ENCODE results near the gene LTBP1. TPM values are rescaled to one million over a fixed set of nuclear protein-coding genes. Genes with fewer than 3 reads are reported as not detected.

LTBP1 gene
- total RNA-seq, 1 donor from 2014 or later, result 327 TPM

DNA sequence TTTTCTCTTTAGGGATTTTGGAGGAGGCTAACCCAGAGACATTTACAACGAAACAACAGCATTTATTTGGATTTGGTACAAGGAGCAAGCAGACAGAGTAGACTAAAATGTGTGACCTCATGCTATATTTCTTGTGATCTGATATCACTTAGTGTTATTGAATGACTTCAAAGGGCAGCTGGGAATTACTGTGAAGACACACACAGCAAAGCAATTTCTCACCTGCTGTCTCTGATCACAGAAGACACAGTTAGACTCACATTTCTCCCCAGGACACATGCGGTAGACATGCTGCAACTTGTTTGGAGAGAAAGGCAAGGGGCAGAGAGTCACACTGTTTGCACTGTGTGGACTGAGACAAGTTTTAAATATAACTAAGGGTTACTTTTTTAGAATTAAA lies 67.5 kb downstream of the LTBP1 start:
- no peak for DNase-seq (ENCODE audit: low spot score)
- H3K27ac Mint-ChIP-seq (ENCODE audit: unreplicated experiment), result no peak overlapping the region
- TF ChIP-seq, protein P1, sequence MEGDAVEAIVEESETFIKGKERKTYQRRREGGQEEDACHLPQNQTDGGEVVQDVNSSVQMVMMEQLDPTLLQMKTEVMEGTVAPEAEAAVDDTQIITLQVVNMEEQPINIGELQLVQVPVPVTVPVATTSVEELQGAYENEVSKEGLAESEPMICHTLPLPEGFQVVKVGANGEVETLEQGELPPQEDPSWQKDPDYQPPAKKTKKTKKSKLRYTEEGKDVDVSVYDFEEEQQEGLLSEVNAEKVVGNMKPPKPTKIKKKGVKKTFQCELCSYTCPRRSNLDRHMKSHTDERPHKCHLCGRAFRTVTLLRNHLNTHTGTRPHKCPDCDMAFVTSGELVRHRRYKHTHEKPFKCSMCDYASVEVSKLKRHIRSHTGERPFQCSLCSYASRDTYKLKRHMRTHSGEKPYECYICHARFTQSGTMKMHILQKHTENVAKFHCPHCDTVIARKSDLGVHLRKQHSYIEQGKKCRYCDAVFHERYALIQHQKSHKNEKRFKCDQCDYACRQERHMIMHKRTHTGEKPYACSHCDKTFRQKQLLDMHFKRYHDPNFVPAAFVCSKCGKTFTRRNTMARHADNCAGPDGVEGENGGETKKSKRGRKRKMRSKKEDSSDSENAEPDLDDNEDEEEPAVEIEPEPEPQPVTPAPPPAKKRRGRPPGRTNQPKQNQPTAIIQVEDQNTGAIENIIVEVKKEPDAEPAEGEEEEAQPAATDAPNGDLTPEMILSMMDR (IDR thresholded peaks at IDR 0.05; ENCODE audit: unreplicated experiment), result no peak
- no peaks in the 10 kb centered on the region for H3K27me3 Mint-ChIP-seq (ENCODE audit: unreplicated experiment)
- H3K36me3 Mint-ChIP-seq (ENCODE audit: low read depth, unreplicated experiment), result peaks cover 18% of the 10 kb centered on the region
- no peaks in the 10 kb centered on the region for H3K9me3 Mint-ChIP-seq (ENCODE audit: unreplicated experiment)
- no peak overlapping the region for H3K4me3 Mint-ChIP-seq (ENCODE audit: unreplicated experiment)
- H3K4me1 Mint-ChIP-seq (ENCODE audit: unreplicated experiment), result peaks cover 7% of the 10 kb centered on the region

DNA sequence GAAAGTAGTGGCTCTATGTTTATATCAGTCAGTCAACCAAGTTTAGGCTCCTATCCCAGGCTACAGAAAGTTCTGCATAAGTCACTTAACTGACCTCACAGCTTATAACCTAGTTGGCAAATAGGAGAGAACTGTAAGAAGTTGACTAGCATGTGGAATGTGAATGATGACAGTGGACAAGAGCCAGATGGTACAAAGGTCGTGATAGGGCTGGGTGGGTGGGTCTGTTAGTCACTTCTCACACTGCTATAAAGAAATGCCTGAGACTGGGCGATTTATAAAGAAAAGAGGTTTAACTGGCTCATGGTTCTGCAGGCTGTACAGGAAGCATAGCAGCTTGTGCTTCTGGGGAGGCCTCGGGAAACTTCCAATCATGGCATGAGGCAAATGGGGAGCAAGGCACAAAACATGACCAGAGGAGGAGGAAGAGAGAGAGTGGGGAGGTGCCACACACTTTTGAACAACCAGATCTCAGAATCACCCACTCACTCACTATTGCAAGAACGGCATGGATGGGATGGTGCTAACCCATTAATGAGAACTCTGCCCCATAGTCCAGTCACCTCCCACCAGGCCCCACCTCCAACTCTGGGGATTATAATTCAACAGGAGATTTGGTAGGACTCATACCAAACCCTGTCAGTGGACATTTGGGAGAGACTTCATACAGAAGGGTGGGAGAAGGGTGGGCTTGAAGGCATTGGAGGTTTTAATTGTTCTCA lies 68.8 kb downstream of the LTBP1 start:
- peaks cover 14% of the 10 kb centered on the region for H3K36me3 Mint-ChIP-seq (ENCODE audit: low read depth, unreplicated experiment)
- no peak for DNase-seq (ENCODE audit: low spot score)
- peaks cover 4% of the 10 kb centered on the region for H3K4me1 Mint-ChIP-seq (ENCODE audit: unreplicated experiment)
- H3K27me3 Mint-ChIP-seq (ENCODE audit: unreplicated experiment), result no peaks in the 10 kb centered on the region
- TF ChIP-seq, protein P1 (IDR thresholded peaks at IDR 0.05; ENCODE audit: unreplicated experiment), result no peak
- H3K27ac Mint-ChIP-seq (ENCODE audit: unreplicated experiment), result no peak overlapping the region
- no peaks in the 10 kb centered on the region for H3K9me3 Mint-ChIP-seq (ENCODE audit: unreplicated experiment)
- no peak overlapping the region for H3K4me3 Mint-ChIP-seq (ENCODE audit: unreplicated experiment)

DNA sequence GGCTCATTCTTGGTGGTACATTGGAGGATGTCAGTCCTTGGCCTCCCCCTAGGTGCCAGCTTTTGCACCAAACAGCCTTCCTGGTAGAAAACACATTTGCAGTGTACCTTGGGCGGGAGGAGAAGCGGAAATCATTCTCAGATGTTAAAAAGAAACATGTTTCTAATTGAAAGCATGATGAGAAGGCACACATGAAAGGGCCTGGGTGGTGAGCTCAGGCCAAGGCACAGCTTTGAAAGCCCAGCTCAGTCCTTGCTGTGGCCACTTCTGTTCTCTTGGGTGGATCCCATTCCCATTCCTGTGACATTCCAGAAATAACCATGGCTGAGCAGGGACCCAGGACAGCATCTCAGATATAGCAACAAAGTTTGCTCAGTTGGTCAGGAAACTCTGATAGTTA lies 71.5 kb downstream of the LTBP1 start:
- no peak for DNase-seq (ENCODE audit: low spot score)
- Mint-ChIP-seq H3K27me3 (ENCODE audit: unreplicated experiment) (no peaks in the 10 kb centered on the region), H3K9me3 (ENCODE audit: unreplicated experiment) (no peaks in the 10 kb centered on the region), H3K4me1 (ENCODE audit: unreplicated experiment) (peaks cover 4% of the 10 kb centered on the region), H3K27ac (ENCODE audit: unreplicated experiment) (no peak overlapping the region), H3K36me3 (ENCODE audit: low read depth, unreplicated experiment) (peaks cover 27% of the 10 kb centered on the region), H3K4me3 (ENCODE audit: unreplicated experiment) (no peak overlapping the region)
- TF ChIP-seq, protein P1 (IDR thresholded peaks at IDR 0.05; ENCODE audit: unreplicated experiment), result no peak

DNA sequence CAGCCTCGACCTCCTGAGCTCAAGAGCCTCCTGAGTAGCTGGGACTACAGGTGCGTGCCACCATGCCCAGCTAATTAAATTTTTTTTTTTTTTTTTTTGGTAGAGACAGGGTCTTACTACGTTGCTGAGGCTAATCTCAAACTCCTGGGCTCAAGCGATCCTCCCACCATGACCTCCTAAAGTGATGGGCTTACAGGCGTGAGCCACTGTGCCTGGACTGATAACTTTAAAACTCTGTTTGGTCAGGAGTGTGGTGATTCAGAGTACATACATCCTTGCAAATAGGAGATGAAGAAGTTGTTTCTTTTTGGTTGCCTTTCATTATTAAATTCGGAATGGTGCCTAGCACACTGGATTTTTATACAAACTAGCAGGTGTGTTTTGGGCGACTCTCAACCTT lies 73.0 kb downstream of the LTBP1 start:
- H3K4me1 Mint-ChIP-seq (ENCODE audit: unreplicated experiment), result no peaks in the 10 kb centered on the region
- no peaks in the 10 kb centered on the region for H3K27me3 Mint-ChIP-seq (ENCODE audit: unreplicated experiment)
- no peak overlapping the region for H3K27ac Mint-ChIP-seq (ENCODE audit: unreplicated experiment)
- DNase-seq (ENCODE audit: low spot score), result no peak
- TF ChIP-seq, protein P1 (IDR thresholded peaks at IDR 0.05; ENCODE audit: unreplicated experiment), result no peak
- H3K36me3 Mint-ChIP-seq (ENCODE audit: low read depth, unreplicated experiment), result peaks cover 33% of the 10 kb centered on the region
- H3K4me3 Mint-ChIP-seq (ENCODE audit: unreplicated experiment), result no peak overlapping the region
- no peaks in the 10 kb centered on the region for H3K9me3 Mint-ChIP-seq (ENCODE audit: unreplicated experiment)

DNA sequence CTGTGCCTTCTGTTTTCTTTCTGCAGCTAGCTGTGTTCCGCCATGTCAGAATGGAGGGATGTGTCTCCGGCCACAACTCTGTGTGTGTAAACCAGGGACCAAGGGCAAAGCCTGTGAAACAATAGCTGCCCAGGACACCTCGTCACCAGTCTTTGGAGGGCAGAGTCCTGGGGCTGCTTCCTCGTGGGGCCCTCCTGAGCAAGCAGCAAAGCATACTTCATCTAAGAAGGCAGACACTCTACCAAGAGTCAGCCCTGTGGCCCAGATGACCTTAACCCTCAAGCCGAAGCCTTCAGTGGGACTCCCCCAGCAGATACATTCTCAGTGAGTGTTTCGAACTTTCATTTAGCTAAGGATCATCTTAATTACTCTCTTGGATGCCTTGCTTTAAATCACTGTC lies 74.1 kb downstream of the LTBP1 start:
- H3K9me3 Mint-ChIP-seq (ENCODE audit: unreplicated experiment), result no peaks in the 10 kb centered on the region
- H3K36me3 Mint-ChIP-seq (ENCODE audit: low read depth, unreplicated experiment), result peaks cover 35% of the 10 kb centered on the region
- no peak for DNase-seq (ENCODE audit: low spot score)
- H3K27ac Mint-ChIP-seq (ENCODE audit: unreplicated experiment), result no peak overlapping the region
- TF ChIP-seq, protein P1 (IDR thresholded peaks at IDR 0.05; ENCODE audit: unreplicated experiment), result no peak
- no peaks in the 10 kb centered on the region for H3K27me3 Mint-ChIP-seq (ENCODE audit: unreplicated experiment)
- H3K4me1 Mint-ChIP-seq (ENCODE audit: unreplicated experiment), result no peaks in the 10 kb centered on the region
- no peak overlapping the region for H3K4me3 Mint-ChIP-seq (ENCODE audit: unreplicated experiment)
